IPS-18a (cell line): ENCODE data around the gene LIN9.
"Not testable (repeated sequence)": the region's sequence is repeated elsewhere in the genome, so short reads cannot be mapped to it uniquely, and the experiment has no call there.

Experiments
- H3K27ac ChIP-seq: one replicate; pipeline ENCODE4 v1.5.1; 2013; ENCODE audit warnings: low read length
- H3K27me3 ChIP-seq: one replicate; pipeline ENCODE4 v1.6.1; 2013; ENCODE audit warnings: mild to moderate bottlenecking, low read length; ENCODE audit not compliant: control insufficient read depth, insufficient read depth
- H3K36me3 ChIP-seq: one replicate; pipeline ENCODE4 v1.6.1; 2013; ENCODE audit warnings: low read depth, low read length; ENCODE audit not compliant: control insufficient read depth
- H3K4me1 ChIP-seq: one replicate; pipeline ENCODE4 v1.6.1; 2013; ENCODE audit warnings: low read depth, low read length; ENCODE audit not compliant: control insufficient read depth
- H3K4me3 ChIP-seq: one replicate; pipeline ENCODE4 v1.5.1; 2013; ENCODE audit warnings: low read length
- H3K9ac ChIP-seq: one replicate; pipeline ENCODE4 v1.6.1; 2013; ENCODE audit warnings: mild to moderate bottlenecking, low read length, moderate library complexity
- H3K9me3 ChIP-seq: one replicate; pipeline ENCODE4 v1.6.1; 2013; ENCODE audit warnings: low read depth, low read length; ENCODE audit not compliant: control insufficient read depth

The LIN9 gene

GRCh38 chr1:226296911-226297310 lies 12.1 kb downstream of the LIN9 start:
- Histone ChIP-seq H3K36me3 (peaks cover 43% of the 10 kb centered on the region), H3K27me3 (no peaks in the 10 kb centered on the region), H3K9ac (no peak overlapping the region), H3K27ac (no peak overlapping the region), H3K9me3 (no peaks in the 10 kb centered on the region), H3K4me1 (no peaks in the 10 kb centered on the region), H3K4me3 (no peak overlapping the region)

- Histone ChIP-seq H3K36me3 (peaks cover 37% of the 10 kb centered on the region), H3K4me1 (no peaks in the 10 kb centered on the region), H3K9ac (no peak overlapping the region), H3K27ac (no peak overlapping the region), H3K4me3 (no peak overlapping the region), H3K9me3 (no peaks in the 10 kb centered on the region), H3K27me3 (no peaks in the 10 kb centered on the region)
Observed at GRCh38 chr1:226293553-226293920, 15.4 kb downstream of the LIN9 start.

GRCh38 chr1:226292874-226293552 lies 16.0 kb downstream of the LIN9 start:
- H3K9me3 ChIP-seq = no peaks in the 10 kb centered on the region
- peaks cover 32% of the 10 kb centered on the region for H3K36me3 ChIP-seq
- H3K27ac ChIP-seq = no peak overlapping the region
- no peaks in the 10 kb centered on the region for H3K4me1 ChIP-seq
- H3K9ac ChIP-seq = no peak overlapping the region
- no peaks in the 10 kb centered on the region for H3K27me3 ChIP-seq
- no peak overlapping the region for H3K4me3 ChIP-seq

GRCh38 chr1:226287587-226287986 lies 21.4 kb downstream of the LIN9 start:
- Histone ChIP-seq H3K36me3 (peaks cover 26% of the 10 kb centered on the region), H3K27me3 (no peaks in the 10 kb centered on the region), H3K27ac (no peak overlapping the region), H3K4me3 (no peak overlapping the region), H3K9me3 (no peaks in the 10 kb centered on the region), H3K4me1 (no peaks in the 10 kb centered on the region), H3K9ac (no peak overlapping the region)

GRCh38 chr1:226281058-226281457 lies 27.9 kb downstream of the LIN9 start:
- Histone ChIP-seq H3K9me3 (no peaks in the 10 kb centered on the region), H3K36me3 (peaks cover 24% of the 10 kb centered on the region), H3K9ac (no peak overlapping the region), H3K4me3 (no peak overlapping the region), H3K4me1 (no peaks in the 10 kb centered on the region), H3K27ac (no peak overlapping the region), H3K27me3 (no peaks in the 10 kb centered on the region)

GRCh38 chr1:226279498-226279897 lies 29.5 kb downstream of the LIN9 start:
- Histone ChIP-seq H3K9ac (no peak overlapping the region), H3K27ac (no peak overlapping the region), H3K9me3 (no peaks in the 10 kb centered on the region), H3K36me3 (peaks cover 18% of the 10 kb centered on the region), H3K4me1 (no peaks in the 10 kb centered on the region), H3K4me3 (no peak overlapping the region), H3K27me3 (no peaks in the 10 kb centered on the region)

- H3K27ac ChIP-seq = no peak overlapping the region
Observed at GRCh38 chr1:226277897-226278296, 31.1 kb downstream of the LIN9 start.

GRCh38 chr1:226276987-226277386 lies 32.0 kb downstream of the LIN9 start:
- Histone ChIP-seq H3K9ac (no peak overlapping the region), H3K36me3 (peaks cover 15% of the 10 kb centered on the region), H3K27me3 (no peaks in the 10 kb centered on the region), H3K4me3 (no peak overlapping the region), H3K27ac (no peak overlapping the region), H3K4me1 (no peaks in the 10 kb centered on the region), H3K9me3 (no peaks in the 10 kb centered on the region)

More at GRCh38 chr1:226277897-226278296, 31.1 kb downstream of the LIN9 start:
- Histone ChIP-seq H3K9ac (no peak overlapping the region), H3K9me3 (no peaks in the 10 kb centered on the region), H3K4me1 (no peaks in the 10 kb centered on the region), H3K27me3 (no peaks in the 10 kb centered on the region), H3K36me3 (peaks cover 15% of the 10 kb centered on the region), H3K4me3 (no peak overlapping the region)

GRCh38 chr1:226276077-226276682 lies 32.8 kb downstream of the LIN9 start:
- Histone ChIP-seq H3K27me3 (no peaks in the 10 kb centered on the region), H3K4me3 (no peak overlapping the region), H3K27ac (no peak overlapping the region), H3K4me1 (no peaks in the 10 kb centered on the region), H3K9ac (no peak overlapping the region), H3K36me3 (peaks cover 15% of the 10 kb centered on the region), H3K9me3 (no peaks in the 10 kb centered on the region)

- Histone ChIP-seq H3K4me1 (no peaks in the 10 kb centered on the region), H3K9me3 (no peaks in the 10 kb centered on the region), H3K36me3 (peaks cover 16% of the 10 kb centered on the region), H3K4me3 (no peak overlapping the region), H3K9ac (no peak overlapping the region), H3K27me3 (no peaks in the 10 kb centered on the region), H3K27ac (no peak overlapping the region)
Observed at GRCh38 chr1:226274138-226274537, 34.8 kb downstream of the LIN9 start.

- not testable (repeated sequence) for H3K9me3 ChIP-seq, H3K27ac ChIP-seq, H3K4me1 ChIP-seq, H3K4me3 ChIP-seq, H3K9ac ChIP-seq, H3K27me3 ChIP-seq
- peaks cover 23% of the 10 kb centered on the region for H3K36me3 ChIP-seq
Observed at GRCh38 chr1:226272233-226272902, 36.6 kb downstream of the LIN9 start.
